GM18526 (cell line): ENCODE results near the gene TRABD2B.

Source experiments
- POLR2A ChIP-seq: IDR thresholded peaks from 3 replicates; pipeline ENCODE4 v1.6.1; 2011; ENCODE audit not compliant: insufficient read length; ENCODE audit errors: extremely low read depth

Gene TRABD2B

GRCh38 chr1:47765742-47766485, 231.3 kb downstream of the TRABD2B start:
- no peak for TF ChIP-seq POLR2A

DNA sequence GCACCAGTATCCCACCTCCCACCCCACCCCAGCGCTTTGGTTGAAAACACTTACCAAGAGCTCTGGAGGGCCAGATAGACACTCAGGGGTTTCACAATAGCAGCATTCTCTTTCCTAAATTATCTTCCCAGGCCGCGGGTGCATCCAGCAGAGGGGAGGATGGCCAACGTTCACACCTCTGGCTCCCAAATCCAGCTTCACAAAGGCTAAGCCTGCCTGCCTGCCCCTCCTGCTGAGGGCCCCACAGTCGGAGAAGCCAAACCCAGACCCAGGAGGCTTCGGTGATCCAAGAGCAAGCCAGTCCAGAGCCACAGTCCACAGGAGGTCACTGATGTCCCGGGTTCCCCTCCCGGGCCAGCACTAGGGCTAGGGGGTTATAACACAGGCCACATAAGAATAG, 231.9 kb downstream of the TRABD2B start:
- no peak for TF ChIP-seq POLR2A

- no peak for TF ChIP-seq POLR2A
Observed at GRCh38 chr1:47764461-47765046, 232.6 kb downstream of the TRABD2B start.

DNA sequence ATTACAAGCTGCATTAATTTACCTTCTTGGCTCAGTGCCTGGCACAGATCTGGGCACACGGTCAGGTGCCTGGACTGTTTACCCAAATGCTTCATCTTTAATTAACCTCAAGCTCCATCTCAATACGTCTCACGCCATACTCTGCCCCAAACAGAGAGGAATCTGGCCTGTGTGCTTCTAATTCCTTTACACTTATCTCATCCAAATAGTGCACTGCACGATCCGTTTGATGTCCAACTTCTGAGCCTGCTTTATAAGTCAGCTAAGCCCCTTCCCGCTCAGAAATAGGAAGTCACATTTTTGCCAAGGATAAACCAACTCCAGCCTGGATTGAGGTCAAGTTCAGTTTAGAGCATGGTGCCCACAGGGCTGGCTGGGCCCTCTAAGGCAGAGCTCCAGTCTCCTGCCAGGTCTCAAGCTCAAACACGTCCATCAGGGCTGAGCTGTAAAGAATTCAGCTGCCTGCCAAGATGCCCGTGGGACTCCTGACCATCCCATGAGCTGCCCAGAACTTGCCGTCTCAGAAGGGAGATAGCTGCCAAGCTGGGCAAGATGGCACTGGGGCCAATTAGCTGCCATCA, 233.5 kb downstream of the TRABD2B start:
- TF ChIP-seq POLR2A, result no peak

DNA sequence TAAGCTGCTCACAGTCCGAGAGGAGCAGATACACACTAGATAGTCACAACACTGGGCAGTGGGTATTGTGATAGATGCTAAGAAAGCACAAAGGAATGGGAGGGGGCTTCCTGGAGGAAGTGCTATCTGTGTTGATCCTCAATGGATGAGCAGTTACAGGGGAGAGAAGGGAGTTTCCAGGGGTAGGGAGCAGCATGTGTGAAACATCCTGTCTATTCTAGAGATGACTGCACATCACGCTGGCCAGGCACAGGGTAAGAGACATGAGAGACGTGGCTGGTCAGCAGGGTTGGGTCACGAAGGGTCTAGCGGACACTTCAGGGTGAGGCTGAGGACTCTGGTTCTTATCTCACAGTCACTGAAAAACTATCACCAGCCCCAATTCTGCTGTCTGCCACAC, 235.2 kb downstream of the TRABD2B start:
- no peak for TF ChIP-seq POLR2A

GRCh38 chr1:47761201-47761930, 235.8 kb downstream of the TRABD2B start:
- no peak for TF ChIP-seq POLR2A

DNA sequence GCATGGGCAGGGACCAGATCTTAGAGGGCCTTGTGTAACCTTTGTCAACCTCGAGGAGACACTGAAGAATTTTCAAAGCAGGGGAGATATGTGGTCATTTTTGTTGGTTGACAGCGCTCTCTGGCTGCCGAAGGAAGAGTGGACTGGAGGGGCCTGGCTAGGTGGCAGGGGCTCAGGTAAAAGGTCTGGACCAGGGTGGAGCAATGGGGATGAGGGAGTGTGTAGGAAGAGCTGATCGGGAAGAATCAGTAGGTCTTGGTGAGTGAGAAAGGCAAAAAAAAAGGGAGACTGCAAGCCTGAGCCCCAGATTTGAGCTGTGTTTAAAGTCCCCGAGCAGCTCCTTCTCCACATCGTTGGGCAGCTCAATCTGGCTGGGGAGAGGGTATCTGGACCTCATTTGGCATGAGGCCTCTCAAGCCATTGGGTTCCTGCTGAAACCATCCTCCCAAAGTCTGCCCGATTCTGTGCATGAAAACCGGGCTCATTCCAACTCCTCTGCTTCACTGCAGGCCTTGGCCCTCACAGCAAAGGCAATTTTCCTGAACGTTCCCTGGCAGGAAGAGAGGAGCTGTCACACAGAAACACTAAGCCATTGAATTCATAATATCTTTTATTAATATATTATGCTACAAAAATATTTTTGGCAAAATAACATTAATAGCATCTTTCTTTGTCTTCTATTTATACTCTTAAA, 237.1 kb downstream of the TRABD2B start:
- no peak for TF ChIP-seq POLR2A

DNA sequence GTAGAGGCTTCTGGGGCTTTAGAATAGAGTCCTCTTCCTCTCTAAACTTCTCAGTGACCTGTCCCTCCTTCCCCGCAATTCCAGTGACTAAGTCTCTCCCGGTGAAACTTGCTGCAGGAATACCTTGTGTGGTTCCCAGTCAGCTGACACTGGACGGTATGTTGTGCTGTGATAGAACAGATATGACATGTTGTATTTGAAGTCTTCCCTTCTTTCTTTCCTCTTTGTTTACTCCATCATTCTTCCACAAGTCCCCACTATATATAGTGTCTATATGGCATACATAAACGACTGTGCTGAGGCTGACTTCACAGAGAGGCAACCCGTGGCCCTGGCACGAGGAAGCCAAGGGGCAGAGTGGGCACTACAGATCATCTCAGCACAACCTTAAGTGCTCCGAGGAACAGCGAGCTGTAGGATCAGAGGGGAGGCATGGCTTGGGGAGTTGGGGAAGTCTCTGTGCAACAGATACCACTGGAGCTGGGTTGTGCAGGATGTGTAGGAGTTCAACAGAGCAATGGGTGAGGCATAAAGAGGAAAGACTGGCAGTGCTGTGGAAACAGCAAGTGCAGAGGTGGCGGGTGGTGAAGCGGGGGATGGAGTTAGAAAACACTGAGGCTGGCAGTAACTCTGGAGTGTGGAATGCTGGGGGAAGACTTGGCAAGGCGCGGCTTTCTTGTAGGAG, 237.8 kb downstream of the TRABD2B start:
- no peak for TF ChIP-seq POLR2A

GRCh38 chr1:47758341-47759250, 238.6 kb downstream of the TRABD2B start:
- no peak for TF ChIP-seq POLR2A

DNA sequence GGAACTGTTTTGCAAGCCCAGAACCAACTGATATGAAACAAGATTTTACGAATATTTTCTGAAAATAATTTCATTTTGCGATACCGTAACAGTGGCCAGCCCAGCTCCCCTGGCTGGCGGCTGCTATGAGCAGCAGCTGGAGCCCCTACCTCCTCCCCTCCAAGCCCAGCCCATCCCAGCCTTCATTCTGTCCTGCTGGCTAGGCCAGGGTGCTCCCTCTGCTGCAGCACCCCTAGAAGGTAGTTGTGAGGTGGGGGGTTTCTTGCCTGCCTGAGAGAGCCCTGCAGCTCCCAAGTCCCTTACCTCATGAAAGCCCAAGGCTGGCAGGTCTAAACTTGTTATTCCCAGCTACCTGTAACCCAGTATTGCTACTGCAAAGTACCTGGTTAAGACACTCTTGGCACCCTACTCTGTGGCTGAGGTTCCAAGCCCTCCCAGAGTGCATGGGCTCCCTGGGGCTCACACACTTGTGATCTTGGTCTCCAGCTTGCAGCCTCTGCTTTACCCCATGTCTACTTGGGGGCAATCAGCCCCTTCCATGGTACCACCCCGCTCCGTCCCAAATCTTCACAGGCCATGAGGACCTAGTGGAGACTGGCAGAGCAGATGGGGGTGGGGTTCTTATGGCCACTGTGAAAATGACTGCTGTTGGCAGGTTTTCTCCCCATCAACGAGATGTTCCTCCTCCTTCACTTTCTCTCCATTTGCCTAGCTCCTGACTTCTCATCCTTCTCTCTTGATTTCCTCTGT, 239.8 kb downstream of the TRABD2B start:
- TF ChIP-seq POLR2A, result no peak

DNA sequence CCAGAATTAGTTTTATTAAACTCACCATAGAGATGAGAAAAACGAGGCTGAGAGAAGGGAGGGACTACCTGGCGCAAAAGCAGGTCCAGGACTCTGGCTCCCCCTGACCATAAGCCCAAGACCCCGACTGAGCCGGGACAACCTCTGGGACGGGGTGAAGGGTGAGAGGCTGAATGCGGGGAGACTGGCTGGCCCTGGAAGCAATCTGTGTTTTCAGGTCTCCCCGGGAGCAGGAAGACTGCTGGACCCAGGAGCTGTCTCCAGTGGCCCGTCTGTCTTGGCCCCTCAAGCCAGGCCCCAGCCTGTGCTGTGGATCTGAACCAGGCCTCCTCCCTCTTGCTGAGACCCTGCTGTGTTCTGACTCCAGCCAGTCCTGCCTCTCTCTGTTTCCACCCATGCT, 240.8 kb downstream of the TRABD2B start:
- no peak for TF ChIP-seq POLR2A

- TF ChIP-seq POLR2A, result no peak
Observed at GRCh38 chr1:47756006-47756405, 241.2 kb downstream of the TRABD2B start.
